Activated T-cell treated with anti-CD3 and anti-CD28 coated beads for 1 hour (primary cell): Measurements from ENCODE around the gene ZP4.

Experiments
- DNase-seq: peaks from one replicate; pipeline ENCODE4 v3.0.0-alpha.2; 2020; ENCODE audit warnings: low read depth

ZP4 gene, protein sequence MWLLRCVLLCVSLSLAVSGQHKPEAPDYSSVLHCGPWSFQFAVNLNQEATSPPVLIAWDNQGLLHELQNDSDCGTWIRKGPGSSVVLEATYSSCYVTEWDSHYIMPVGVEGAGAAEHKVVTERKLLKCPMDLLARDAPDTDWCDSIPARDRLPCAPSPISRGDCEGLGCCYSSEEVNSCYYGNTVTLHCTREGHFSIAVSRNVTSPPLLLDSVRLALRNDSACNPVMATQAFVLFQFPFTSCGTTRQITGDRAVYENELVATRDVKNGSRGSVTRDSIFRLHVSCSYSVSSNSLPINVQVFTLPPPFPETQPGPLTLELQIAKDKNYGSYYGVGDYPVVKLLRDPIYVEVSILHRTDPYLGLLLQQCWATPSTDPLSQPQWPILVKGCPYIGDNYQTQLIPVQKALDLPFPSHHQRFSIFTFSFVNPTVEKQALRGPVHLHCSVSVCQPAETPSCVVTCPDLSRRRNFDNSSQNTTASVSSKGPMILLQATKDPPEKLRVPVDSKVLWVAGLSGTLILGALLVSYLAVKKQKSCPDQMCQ

DNA sequence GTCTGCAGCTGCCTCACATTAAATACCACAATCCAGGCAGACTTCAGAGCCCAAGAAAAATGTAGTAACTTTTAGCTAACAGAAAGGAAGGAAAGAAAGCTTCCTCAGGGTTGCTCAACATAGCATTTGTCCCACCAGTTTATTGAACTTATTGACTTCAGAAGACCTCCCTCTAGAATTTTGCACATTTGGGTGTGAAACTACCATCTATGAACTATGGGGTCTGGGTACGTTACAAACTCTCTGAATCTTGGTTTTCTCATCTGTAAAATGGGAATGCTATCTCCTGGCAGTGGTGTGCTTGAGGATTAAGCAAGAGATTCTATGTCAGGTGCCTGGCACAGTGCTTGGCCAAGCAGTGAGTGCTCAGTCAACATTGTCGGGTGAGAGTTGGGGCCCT is at the start of gene ZP4:
TSS of gene ZP4 (minus strand) at position 101 of the 400 bp plus-strand sequence. CDS start 287 bp downstream, outside the sequence.
- DNase-seq: no peak

DNA sequence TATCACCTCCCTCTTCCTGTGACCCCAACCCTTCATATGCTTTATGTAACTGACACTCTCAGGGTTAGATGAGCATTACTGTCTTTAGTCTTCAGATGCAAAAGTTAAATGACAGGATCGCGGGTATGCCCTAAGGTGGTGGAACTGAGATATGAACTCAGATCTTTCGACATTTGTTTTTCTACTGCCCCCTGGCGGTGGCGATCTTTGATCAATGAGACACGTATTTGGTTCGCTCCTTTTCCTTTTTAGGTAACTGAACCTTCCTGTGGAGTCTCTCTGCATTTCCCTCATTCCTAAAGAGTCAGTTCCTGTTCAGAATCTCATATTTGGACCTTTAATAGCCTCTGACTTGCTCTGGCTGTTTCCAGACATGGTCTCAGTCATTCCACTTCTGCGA is 47.8 kb upstream of the ZP4 start:
- no peak for DNase-seq

DNA sequence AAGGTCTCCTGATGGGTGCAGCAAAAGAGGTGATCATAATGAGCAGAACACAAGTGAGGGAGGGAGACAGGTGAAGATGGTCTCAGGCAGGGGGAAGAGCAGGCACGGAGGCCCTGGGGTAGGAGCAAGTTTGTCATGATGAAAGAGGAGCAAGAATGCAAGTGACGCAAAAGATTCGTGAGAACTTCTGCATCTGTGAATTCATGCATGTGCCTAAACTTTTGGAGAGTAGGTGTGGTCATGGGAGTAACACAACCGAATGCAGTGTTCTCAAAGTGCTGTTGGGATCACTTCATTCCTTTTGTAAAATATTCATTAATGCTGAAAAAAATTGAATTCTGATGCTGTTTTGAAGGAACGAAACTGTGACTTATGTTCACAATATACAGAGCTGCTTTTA is 47.3 kb upstream of the ZP4 start:
- DNase-seq: no peak

DNA sequence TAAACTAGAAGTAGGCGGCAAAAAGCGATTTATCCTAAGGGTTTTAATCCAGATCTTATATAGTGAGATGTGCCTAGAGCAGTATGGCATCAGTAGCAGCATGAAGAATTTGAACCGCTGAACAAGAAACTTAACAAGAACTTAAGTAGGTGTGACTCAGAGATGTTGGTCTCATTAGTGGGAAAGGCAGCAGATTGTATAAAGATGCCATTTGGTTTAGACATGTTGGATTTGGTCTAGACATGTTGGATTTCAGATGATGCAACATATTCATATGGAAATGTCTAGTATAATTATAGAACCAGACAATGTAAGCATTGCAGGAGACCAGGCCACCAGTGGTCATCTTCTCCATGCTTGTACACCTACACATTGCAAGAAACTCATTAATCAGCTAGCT is 42.1 kb upstream of the ZP4 start:
- DNase-seq: no peak

DNA sequence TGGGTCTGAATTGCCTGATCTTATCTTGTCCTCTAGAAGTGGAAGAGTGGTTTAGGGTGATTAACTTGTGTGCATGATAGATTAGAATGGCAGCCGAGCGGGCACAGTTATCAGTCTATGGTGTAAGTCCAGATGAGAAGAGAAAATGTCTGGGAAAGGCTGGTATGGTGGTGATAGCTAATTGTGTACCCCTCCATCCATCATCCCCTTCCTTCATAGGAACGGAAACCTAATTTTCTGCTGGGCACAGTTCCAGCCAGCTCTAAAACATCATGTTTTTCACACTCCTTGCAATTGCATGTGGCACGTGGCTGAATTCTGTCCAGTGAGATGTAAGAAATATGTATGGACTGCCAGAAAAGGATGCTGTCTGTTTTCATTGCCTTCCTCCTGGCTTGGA is 40.9 kb upstream of the ZP4 start:
- DNase-seq: no peak

DNA sequence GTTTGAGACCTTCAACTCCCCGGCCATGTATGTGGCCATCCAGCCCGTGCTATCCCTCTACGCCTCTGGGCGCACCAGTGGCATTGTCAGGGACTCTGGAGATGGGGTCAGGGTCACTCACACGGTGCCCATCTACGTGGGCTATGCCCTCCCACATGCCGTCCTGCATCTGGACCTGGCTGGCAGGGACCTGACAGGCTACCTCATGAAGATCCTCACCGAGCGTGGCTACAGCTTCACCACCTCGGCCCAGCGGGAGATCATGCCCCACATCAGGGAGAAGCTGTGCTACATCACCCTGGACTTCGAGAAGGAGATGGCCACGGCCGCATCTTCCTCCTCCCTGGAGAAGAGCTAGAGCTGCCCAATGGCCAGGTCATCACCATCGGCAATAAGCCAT is 36.5 kb upstream of the ZP4 start:
- DNase-seq: no peak

DNA sequence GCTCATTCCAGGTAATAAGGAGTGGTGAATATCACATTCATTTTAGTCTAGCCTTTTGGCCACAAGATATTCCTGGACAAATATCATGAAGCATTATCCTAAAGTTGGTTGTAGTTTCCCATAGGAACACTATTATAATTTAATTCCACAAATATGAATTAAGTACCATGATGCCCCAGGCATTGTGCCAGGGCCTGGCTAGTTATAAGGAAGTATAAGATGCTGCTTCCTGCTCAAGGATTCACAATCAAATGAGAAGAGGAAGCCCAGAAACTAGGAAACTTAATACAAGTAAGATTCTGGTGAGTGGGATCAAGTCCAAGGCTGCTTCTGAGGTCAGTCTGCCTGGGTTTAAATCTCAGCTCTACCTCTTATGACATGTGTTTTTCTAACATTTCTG is 30.6 kb upstream of the ZP4 start:
- no peak for DNase-seq

DNA sequence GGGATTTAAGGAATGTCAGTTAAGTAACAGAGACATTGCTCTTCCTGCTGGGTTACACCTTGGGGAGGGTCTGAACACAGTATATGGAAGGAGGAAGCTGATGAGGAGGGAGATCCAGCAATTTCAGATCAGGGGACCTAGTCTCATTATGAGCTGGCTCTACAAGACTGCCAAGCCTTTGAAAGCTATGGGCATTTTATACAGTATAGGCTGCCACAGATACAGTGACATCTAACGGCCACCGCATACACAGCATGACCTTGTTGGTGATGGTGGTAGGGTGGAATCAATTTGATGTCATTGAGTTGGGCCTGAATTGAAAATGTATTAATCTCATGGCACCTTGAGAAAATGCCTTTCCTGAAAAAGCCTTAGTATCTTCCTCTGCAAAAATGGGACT is 22.6 kb upstream of the ZP4 start:
- DNase-seq: no peak

DNA sequence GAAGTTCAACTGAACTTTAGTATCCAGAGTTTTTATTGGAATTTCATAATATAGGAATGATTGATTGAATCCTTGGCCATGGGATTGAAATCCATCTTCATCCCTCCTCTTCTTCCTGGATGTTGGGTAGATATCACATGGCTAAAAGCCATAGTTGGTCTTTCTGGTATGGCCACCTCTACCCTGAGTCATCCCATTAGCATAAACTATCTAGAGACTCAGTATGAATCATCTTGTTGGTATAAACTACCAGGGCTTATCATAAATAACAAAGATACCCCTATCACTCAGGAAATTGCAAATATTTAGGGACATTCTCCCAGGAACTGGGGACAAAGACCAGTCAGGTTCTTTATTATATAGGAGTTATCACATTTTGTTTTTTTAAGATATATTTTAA is 21.2 kb upstream of the ZP4 start:
- no peak for DNase-seq

DNA sequence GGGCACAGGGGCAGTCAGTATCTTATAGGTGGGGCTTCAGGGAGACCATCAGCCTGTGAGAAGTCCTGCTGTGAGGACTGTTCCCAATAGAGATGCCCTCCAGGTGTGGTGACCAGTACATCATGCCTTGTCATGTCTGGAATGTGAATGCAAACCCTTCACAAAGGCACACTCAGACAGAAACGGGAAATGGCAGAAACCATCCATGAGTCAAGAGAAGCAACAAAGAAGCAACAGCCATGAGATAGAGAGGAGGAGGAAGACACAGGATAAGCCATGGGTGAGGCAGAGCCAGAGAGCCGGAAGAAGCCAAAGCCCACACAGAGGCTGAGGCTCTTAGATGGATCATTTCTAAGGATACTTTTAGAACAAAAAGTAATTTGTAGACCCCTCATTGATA is 20.1 kb upstream of the ZP4 start:
- no peak for DNase-seq

DNA sequence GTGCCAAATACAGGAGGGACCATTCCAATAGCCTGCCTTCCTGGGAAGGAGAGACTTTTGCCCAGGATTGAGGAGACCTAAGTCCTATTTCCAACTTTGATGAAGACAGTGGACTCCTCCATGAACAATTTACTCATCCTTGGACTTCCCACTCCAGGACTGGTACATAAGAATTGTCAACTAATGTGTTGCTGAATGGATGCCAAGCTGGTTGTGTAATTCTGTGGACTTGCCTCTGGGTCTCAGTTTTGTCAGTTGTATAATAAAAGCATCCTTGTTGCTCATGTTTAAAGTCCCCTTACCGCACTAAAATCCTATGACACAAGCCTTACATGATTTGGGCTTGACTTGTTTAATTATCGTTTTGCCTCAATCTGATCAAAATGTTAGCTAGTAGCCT is 13.2 kb upstream of the ZP4 start:
- no peak for DNase-seq

DNA sequence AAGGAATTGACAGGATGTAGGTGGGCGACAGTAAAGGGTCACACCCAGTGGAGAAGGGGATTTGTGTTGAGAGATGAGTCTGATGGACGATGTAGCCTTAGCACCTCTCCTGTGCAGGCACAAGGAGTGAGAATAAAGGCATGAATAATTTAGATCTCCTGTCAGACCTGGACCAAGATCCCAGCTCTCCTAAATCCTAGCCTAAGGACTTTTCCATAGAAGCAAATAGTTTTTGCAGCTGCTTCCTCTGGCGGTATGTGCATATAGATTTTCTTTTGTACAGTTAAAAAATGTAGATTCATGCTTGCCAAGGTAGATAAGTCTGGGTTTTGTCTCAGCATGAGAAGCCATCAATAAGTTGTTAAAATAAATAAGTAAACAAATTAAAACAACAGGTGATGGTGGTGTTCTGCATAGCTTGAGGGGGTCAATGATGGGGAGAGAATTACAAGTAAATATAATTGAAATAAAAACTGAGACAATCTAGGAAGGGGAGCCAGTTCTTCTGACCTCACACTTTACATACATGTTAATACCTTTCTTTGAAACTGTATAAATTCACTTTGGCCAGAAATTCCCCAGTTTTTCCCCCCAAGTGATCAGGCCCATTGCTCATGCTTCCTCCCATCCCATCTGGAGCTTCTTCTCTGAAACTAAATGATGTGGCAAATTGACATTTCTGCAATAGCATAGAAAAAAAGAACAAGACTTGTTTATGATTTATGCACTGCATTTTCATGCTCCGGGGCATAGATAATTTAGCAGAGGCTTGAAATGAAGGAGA is 12.4 kb upstream of the ZP4 start:
- no peak for DNase-seq

DNA sequence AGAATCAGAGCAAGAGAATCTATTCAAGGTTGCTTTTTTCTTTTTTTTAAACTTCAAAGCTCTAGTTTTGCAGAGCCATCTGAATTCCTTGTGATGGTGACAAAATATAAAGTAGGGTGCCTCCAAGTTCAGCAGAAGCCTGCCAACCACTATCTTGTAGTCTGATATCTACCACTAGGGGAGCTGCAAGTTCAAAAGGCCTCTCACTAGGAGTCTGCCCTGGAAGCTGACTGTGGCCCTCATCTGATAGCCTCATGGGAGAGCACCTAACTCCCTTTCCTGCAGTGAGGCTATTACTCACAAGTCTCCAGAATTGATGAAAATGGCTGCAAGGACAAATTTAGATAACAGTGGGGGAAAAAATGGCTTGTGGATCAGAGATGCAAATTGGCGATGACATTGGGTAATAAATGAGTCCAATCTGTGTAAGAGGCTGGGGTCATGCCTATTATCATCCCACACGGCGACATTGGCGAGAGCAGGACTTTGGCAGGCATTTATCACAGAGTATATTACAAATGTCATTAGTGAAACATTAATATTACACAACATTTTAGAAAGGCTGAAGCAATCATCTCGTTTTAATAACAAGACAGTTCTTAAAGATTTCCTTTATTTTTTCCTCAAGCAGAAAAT is 10.7 kb upstream of the ZP4 start:
- no peak for DNase-seq

DNA sequence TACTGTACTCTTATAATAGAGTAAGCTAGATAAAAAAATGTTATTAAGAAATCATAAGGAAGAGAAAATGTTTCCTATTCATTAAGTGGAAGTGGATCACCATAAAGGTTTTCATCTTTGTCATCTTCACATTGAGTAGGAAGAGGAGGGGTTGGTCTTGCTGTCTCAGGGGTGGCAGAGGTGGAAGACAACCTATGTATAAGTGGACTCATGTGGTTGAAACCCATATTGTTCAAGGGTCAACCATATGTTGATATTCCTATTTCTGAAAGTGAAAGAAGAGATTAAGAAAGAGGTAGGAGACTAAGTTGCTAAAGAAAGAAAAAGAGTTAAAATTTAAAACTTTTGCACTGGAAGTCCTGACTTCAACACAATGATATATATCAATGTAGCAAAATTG is 4.9 kb upstream of the ZP4 start:
- DNase-seq: no peak

DNA sequence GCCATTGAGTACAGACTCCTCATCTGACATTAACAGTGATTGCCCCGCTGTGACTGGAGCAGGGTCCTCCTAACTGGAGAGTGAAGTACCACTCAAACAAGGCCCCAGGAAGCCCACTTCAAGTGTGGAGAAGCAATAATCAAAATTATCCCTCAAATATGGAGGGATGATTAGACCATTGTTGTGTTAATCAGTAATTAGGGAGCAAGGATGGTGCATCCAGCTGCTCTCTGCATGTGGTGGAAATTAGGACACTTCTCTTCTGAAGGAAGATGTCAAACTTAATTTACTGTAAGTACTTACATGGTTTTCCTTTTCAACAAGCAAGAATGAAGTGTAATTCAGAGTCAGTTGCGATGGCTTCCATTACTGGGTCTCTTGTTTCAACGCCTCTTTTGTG is 3.4 kb upstream of the ZP4 start:
- no peak for DNase-seq

DNA sequence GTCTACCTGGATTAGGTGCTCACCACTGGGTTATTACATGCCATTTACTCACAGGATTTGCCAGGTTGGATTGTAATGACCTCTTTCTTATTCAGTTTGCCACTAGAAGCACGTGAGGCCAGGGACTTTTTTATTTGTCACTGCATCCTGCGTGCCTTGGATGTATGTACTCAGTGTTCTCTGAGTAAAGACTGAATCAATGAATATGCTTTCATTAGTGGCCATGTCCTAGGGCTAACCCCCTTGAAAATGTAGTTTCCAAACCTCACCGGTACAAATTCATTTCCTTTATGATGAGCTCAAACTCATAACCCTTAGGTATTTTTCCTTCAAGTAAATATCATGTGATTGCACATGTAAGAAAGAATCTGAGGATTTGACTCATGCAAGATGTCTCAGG is 1.3 kb upstream of the ZP4 start:
- no peak for DNase-seq

DNA sequence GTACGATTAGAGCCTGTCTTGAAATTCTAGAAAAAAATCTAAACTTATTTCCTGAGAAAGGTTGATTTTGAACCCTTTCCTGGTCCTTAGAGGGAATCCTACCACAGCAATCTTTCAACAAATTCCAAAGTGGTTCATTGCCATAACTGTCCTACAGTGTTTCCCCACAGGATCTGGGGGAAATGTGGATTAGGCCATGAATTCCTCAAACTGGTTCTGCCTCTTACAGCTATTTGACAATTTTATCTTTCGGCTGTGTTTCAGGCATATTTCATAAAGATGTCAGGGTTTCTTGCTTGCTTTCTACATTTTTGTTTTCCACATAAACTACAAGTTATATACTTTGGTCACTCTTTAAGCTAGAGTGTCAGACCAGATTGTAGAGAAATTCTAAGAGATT is 544 bp upstream of the ZP4 start:
- DNase-seq: no peak

DNA sequence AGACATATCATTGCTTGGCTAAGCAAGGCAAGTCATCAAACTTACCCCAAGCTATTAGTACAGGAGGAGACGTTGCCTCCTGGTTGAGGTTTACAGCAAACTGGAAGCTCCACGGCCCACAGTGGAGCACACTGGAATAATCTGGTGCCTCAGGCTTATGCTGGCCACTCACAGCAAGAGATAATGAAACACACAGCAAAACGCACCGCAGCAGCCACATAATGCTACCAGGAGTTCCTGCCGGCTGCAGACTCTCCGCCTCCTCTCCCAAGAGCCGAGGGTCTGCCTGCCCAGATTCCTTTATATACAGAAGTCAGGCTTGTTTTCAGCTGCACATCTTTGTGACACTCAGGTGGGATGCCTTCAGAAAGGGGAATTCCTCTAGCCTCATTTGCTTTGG is 306 bp downstream of the ZP4 start:
- DNase-seq: no peak

DNA sequence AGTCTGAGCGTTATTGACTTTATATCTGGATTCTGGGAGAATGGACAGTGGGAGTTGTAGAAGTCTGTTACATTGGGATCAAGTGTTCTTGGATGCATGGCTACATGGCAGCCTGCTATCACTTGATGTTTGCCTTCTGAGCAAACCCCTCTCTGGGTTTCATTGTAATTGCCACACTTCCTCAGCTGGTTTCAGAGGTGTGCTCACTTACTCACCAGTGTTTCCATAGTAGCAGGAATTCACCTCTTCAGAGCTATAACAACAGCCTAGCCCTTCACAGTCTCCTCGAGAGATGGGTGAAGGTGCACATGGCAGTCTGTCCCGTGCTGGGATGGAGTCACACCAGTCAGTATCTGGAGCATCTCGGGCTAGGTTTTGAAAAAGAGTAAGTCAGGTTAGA is 2.6 kb downstream of the ZP4 start:
- DNase-seq: no peak

DNA sequence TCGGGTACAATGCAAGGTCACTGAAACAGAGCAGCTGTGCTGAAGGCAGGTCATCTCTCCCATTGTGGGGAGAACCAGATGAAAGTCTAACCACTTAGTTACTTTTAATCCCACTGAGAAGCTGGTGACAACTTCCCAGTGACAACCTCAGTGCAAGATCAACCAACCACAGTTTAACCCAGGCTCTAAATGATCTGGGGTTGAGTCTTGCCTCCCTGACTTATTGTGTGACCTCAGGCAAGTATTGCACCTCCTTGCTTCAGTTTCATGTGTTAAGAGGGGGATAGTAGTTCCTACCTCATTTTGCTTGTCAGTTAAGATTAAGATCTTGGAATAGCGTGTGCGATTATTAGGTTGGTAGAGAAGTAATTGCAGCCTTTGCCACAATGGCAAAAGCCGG is 3.2 kb downstream of the ZP4 start:
- no peak for DNase-seq

DNA sequence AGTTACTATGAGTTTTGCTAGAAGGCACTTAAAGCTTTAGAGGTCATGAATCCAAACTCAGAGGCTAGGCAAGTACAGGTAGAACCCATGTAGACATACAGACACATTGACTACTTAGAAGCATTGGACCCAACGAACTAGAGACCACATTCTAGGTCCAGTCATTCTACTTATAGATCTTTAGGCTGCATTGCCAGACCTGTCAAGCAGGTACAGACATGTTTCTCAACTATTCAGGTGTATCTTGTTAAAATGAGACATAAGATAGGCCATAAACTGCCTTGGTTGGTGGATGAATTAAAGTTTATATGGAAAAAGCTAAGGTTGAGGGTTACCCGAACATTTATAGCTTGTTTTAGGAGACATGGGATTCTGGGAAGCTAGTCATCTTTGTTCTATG is 6.5 kb downstream of the ZP4 start:
- no peak for DNase-seq

DNA sequence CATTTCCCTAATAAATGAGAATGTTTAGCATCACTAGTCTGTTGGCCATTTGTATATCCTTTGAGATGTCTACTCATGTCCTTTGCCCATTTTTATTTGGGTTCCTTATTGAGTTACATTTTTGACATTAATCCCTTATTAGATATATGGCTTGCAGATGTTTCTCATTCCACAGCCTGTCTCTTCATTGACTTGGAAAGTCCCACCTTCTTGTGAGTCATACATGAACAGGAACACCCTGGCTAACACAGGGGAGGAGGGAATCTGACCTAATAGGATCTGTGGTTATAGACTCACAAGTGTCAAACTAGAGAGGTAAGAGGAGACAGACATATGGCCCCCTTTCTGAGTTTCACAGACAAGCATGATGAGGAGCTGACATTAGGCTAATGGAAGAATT is 11.5 kb downstream of the ZP4 start:
- no peak for DNase-seq

DNA sequence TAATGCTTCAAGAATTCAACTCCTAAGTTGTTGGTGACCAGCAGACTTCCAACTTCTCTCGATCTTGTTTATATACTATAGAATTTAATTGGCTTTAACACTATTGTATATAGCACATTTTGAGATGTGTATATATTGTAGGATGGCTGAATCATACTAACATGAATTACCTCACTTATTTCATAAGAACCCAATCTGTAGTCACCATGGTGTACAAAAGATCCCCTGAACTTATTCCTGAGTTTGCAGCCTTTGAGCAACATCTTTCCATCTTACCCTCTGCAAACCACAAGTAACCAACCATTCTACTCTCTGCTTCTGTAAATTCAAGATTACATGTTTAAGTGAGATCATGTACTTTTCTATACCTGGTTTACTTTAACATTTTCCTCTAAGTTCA is 12.3 kb downstream of the ZP4 start:
- DNase-seq: no peak
